Breast epithelium (tissue), 4 donors: ENCODE measurements around the gene ZNF728. TPM values are rescaled to one million over a fixed set of nuclear protein-coding genes. Genes with fewer than 3 reads are reported as not detected.
"Not testable (repeated sequence)": the region's sequence is repeated elsewhere in the genome, so short reads cannot be mapped to it uniquely, and the experiment has no call there.

Experiments used
- DNase-seq, 2 donors: peaks; one replicate each; pipeline ENCODE4 v3.0.0-alpha.2; 2019; ENCODE audit warnings: low spot score in 2 of 2
- H3K27ac ChIP-seq, 2 donors: fragments of 200-600 bp; sonication (generic) in 1 of 2; one replicate each; pipeline ENCODE4 v1.5.1; 2016 to 2019; ENCODE audit warnings: mild to moderate bottlenecking in 1 of 2
- H3K27me3 ChIP-seq, 2 donors: fragments of 200-600 bp; sonication (generic) in 1 of 2; one replicate each; pipeline versions ENCODE4 v1.5.1 to v1.6.0; 2017 to 2019; ENCODE audit warnings: control low read depth in 1 of 2, mild to moderate bottlenecking in 1 of 2
- H3K36me3 ChIP-seq: fragments of 200-600 bp; one replicate; pipeline ENCODE4 v1.5.1; 2019
- H3K4me1 ChIP-seq, 2 donors: fragments of 200-600 bp; sonication (generic); one replicate each; pipeline ENCODE4 v1.5.1; 2016 to 2019; ENCODE audit warnings: control low read depth in 1 of 2
- H3K4me3 ChIP-seq, 3 donors: fragments of 200-600 bp; sonication (generic); 1 replicate in 2 of 3; 2 replicates in 1 of 3; pipeline ENCODE4 v1.5.1; 2016 to 2019; ENCODE audit warnings: mild to moderate bottlenecking in 3 of 3, moderate library complexity in 2 of 3
- H3K9me3 ChIP-seq, 2 donors: fragments of 200-600 bp; sonication (generic) in 1 of 2; one replicate each; pipeline ENCODE4 v1.5.1; 2016 to 2019; ENCODE audit warnings: control low read depth in 1 of 2
- POLR2A ChIP-seq: fragments of 450-650 bp; IDR thresholded peaks from one replicate; pipeline ENCODE4 v1.6.1; 2016; ENCODE audit warnings: antibody characterized with exemption, mild to moderate bottlenecking, moderate library complexity
- POLR2AphosphoS5 ChIP-seq, 3 donors: sonication (generic); formaldehyde crosslinking; IDR thresholded peaks; one replicate each; pipeline ENCODE4 v1.6.1; 2017; ENCODE audit warnings: antibody characterized with exemption in 3 of 3
- intact Hi-C: fragments of 100-400 bp; cut with DNase I; formaldehyde crosslinking; loops from one replicate; pipeline ENCODE4 v1.15.1; 2023; ENCODE audit warnings: low total_unique reads
- total RNA-seq, 3 donors: library from RNA; depleted of rRNA; stranded (reverse); fragments of >200 nt; gene quantifications; one replicate each; pipeline ENCODE4 v1.1.0, GENCODE V29; 2016
- TF ChIP-seq, protein P1 (sequence below), 3 donors: fragments of 450-650 bp; IDR thresholded peaks; one replicate each; pipeline ENCODE4 v1.5.1; 2016 to 2017; ENCODE audit warnings: antibody characterized with exemption in 3 of 3, mild to moderate bottlenecking in 3 of 3, moderate library complexity in 3 of 3

ZNF728 gene
- total RNA-seq, 3 donors from 2014 or later: 2.1 to 5.4 (median 2.6) TPM

GRCh38 chr19:23015660-23016059 is 12.7 kb upstream of the ZNF728 start:
- Histone ChIP-seq H3K9me3 (peaks cover 3 to 12% of the 10 kb centered on the region in 2 donors), H3K27me3 (no peaks in the 10 kb centered on the region), H3K36me3 (no peaks in the 10 kb centered on the region), H3K4me3 (no peak overlapping the region), H3K27ac (no peak overlapping the region), H3K4me1 (no peaks in the 10 kb centered on the region)
- intact Hi-C loops: no loop called here
- DNase-seq: no peak
- TF ChIP-seq POLR2A (no peak), POLR2AphosphoS5 (IDR thresholded peaks at IDR 0.05) (no peak)
- TF ChIP-seq, protein P1, sequence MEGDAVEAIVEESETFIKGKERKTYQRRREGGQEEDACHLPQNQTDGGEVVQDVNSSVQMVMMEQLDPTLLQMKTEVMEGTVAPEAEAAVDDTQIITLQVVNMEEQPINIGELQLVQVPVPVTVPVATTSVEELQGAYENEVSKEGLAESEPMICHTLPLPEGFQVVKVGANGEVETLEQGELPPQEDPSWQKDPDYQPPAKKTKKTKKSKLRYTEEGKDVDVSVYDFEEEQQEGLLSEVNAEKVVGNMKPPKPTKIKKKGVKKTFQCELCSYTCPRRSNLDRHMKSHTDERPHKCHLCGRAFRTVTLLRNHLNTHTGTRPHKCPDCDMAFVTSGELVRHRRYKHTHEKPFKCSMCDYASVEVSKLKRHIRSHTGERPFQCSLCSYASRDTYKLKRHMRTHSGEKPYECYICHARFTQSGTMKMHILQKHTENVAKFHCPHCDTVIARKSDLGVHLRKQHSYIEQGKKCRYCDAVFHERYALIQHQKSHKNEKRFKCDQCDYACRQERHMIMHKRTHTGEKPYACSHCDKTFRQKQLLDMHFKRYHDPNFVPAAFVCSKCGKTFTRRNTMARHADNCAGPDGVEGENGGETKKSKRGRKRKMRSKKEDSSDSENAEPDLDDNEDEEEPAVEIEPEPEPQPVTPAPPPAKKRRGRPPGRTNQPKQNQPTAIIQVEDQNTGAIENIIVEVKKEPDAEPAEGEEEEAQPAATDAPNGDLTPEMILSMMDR (IDR thresholded peaks at IDR 0.05): no peak

DNA sequence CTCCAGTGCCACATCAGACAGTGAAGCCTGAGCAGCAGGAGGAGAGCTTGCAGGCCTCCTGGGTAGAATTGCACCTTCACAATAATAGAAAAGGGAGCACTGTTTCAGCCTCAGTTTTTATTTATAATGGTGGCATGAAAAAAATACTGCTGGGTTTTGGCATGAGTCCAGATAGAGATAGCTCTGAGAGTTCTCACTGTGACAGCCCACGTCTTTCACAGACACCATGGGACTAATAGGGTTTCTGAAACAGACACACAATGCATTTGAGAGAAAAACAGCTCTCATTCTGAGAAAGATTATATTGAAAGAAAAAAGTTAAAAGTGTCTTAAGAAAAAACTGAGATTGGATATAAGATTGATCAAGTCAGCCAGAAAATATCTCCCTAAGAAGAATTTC is 8.0 kb downstream of the ZNF728 start:
- H3K27ac ChIP-seq, H3K27me3 ChIP-seq, H3K4me1 ChIP-seq, DNase-seq, intact Hi-C loops, H3K4me3 ChIP-seq, H3K36me3 ChIP-seq: not testable (repeated sequence)
- peaks cover 4 to 72% of the 10 kb centered on the region in 2 donors for H3K9me3 ChIP-seq

DNA sequence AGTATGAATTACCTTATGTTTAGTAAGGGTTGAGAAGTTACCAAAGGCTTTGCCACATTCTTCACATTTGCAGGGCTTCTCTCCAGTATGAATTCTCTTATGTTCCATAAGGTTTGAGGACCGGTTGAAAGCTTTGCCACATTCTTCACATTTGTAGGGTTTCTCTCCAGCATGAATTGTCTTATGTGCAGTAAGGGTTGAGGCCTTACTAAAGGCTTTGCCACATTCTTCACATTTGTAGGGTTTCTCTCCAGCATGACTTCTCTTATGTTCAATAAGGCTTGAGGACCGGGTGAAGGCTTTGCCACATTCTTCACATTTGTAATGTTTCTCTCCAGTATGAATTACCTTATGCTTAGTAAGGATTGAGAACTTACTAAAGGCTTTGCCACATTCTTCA is 26.7 kb downstream of the ZNF728 start:
- Histone ChIP-seq H3K4me1 (no peaks in the 10 kb centered on the region), H3K27me3 (no peaks in the 10 kb centered on the region), H3K36me3 (no peaks in the 10 kb centered on the region), H3K9me3 (peaks cover 61 to 98% of the 10 kb centered on the region in 2 donors), H3K27ac (no peak overlapping the region), H3K4me3 (no peak overlapping the region)
- intact Hi-C loops: no loop called here
- no peak for DNase-seq
- TF ChIP-seq, protein P1 (IDR thresholded peaks at IDR 0.05): no peak
- TF ChIP-seq POLR2A (no peak), POLR2AphosphoS5 (IDR thresholded peaks at IDR 0.05) (no peak)

GRCh38 chr19:22975546-22976136 is 27.3 kb downstream of the ZNF728 start:
- DNase-seq: not testable (repeated sequence)

DNA sequence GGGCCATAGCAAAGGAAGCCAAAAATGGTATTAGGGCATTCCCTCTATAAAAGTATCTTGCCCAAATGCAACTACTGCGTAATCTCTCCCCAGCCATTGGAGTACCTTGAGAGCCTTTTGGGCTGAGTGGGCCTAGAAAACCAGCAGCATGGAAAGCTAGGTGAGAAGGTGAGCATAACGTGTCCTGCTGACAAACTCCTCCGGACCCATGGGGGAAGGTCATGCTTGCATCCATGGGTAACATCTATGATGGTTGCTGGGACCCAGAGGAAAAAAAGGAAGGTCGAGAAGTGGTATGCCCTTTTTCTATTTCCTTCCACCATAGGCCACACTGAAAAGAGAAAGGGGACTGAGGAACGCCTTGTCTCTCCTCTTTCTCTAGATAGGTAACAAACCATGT is 57.4 kb downstream of the ZNF728 start:
- Histone ChIP-seq H3K36me3 (no peaks in the 10 kb centered on the region), H3K9me3 (peaks cover 32 to 71% of the 10 kb centered on the region in 2 donors), H3K27ac (no peak overlapping the region), H3K27me3 (no peaks in the 10 kb centered on the region), H3K4me3 (no peak overlapping the region), H3K4me1 (no peaks in the 10 kb centered on the region)
- no peak for DNase-seq
- intact Hi-C loops: no loop called here
- TF ChIP-seq POLR2AphosphoS5 (IDR thresholded peaks at IDR 0.05) (no peak), POLR2A (no peak)
- TF ChIP-seq, protein P1 (IDR thresholded peaks at IDR 0.05): no peak

More at GRCh38 chr19:22975546-22976136, 27.3 kb downstream of the ZNF728 start:
- H3K4me3 ChIP-seq, H3K27me3 ChIP-seq, H3K27ac ChIP-seq, H3K36me3 ChIP-seq, intact Hi-C loops, H3K4me1 ChIP-seq: not testable (repeated sequence)
- peaks cover 58 to 98% of the 10 kb centered on the region in 2 donors for H3K9me3 ChIP-seq

GRCh38 chr19:22935151-22935550 is 67.8 kb downstream of the ZNF728 start:
- DNase-seq: no peak
- Histone ChIP-seq H3K4me3 (no peak overlapping the region), H3K36me3 (no peaks in the 10 kb centered on the region), H3K27me3 (no peaks in the 10 kb centered on the region), H3K4me1 (no peaks in the 10 kb centered on the region), H3K9me3 (peaks cover 0 to 5% of the 10 kb centered on the region in 2 donors), H3K27ac (no peak overlapping the region)
- TF ChIP-seq, protein P1 (IDR thresholded peaks at IDR 0.05): no peak
- no peak for TF ChIP-seq POLR2AphosphoS5 (IDR thresholded peaks at IDR 0.05)
- TF ChIP-seq POLR2A: no peak
- intact Hi-C loops: no loop called here

GRCh38 chr19:22927576-22927975 is 75.4 kb downstream of the ZNF728 start:
- H3K36me3 ChIP-seq, H3K4me3 ChIP-seq, H3K4me1 ChIP-seq, intact Hi-C loops, H3K27me3 ChIP-seq, H3K27ac ChIP-seq, DNase-seq: not testable (repeated sequence)
- peaks cover 0 to 12% of the 10 kb centered on the region in 2 donors for H3K9me3 ChIP-seq

DNA sequence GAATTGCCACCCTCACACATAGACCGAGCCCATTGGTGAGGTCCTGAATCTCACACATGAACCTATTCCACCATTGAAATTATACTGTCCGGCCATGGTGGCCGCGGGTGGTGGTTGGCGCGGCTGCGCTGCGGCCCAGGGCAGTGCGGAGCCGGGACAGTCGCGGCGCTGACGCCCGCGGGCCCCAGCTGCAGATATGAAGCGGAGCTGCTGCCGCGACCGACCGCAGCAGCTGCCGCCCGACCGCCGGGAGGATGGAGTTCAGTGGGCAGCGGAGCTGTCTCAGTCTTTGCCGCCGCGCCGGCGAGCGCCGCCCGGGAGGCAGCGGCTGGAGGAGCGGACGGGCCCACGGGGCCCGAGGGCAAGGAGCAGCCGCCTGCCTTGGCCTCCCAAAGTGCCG is 77.8 kb downstream of the ZNF728 start:
- H3K36me3 ChIP-seq, intact Hi-C loops, H3K27ac ChIP-seq: not testable (repeated sequence)

More for the DNA sequence above, 77.8 kb downstream of the ZNF728 start:
- peaks cover 0 to 18% of the 10 kb centered on the region in 2 donors for H3K9me3 ChIP-seq
- not testable (repeated sequence) for DNase-seq, H3K4me3 ChIP-seq, H3K27me3 ChIP-seq, H3K4me1 ChIP-seq
